NOMO-1 treated with dmso at 0.1 percent for 144 hours (cell line): ENCODE data around the gene DNAAF5.
A peak's percentile ranks its signal among the peaks of the same experiment; 100 is the strongest.
"Not testable (repeated sequence)": the region's sequence is repeated elsewhere in the genome, so short reads cannot be mapped to it uniquely, and the experiment has no call there.

Experiments used
- DNase-seq: peaks from one replicate; lab custom pipeline; 2025; ENCODE audit not compliant: unreplicated experiment; lab: John Stamatoyannopoulos, UW

DNAAF5 gene

GRCh38 chr7:802500-803242 is 76.2 kb downstream of the DNAAF5 start:
- DNase-seq: no peak

- DNase-seq: no peak
Observed at GRCh38 chr7:803243-803635, 76.7 kb downstream of the DNAAF5 start.

- not testable (repeated sequence) for DNase-seq
Observed at GRCh38 chr7:803796-804195, 77.3 kb downstream of the DNAAF5 start.

GRCh38 chr7:805261-805660 is 78.8 kb downstream of the DNAAF5 start:
- DNase-seq: no peak

- DNase-seq: no peak
Observed at GRCh38 chr7:815284-816216, 89.1 kb downstream of the DNAAF5 start.

- DNase-seq: peak; percentile 96
Observed at GRCh38 chr7:816300-816750, 89.8 kb downstream of the DNAAF5 start.

- no peak for DNase-seq
Observed at GRCh38 chr7:816751-817671, 90.5 kb downstream of the DNAAF5 start.

- DNase-seq: no peak
Observed at GRCh38 chr7:818031-818699, 91.7 kb downstream of the DNAAF5 start.

- DNase-seq: no peak
Observed at GRCh38 chr7:820341-820740, 93.8 kb downstream of the DNAAF5 start.

- DNase-seq: no peak
Observed at GRCh38 chr7:821688-822087, 95.2 kb downstream of the DNAAF5 start.

- no peak for DNase-seq
Observed at GRCh38 chr7:822692-823276, 96.3 kb downstream of the DNAAF5 start.

- no peak for DNase-seq
Observed at GRCh38 chr7:823649-824048, 97.2 kb downstream of the DNAAF5 start.

- DNase-seq: no peak
Observed at GRCh38 chr7:824081-824480, 97.6 kb downstream of the DNAAF5 start.

- DNase-seq: no peak
Observed at GRCh38 chr7:824664-825063, 98.2 kb downstream of the DNAAF5 start.

GRCh38 chr7:825386-825785 is 98.9 kb downstream of the DNAAF5 start:
- DNase-seq: no peak

GRCh38 chr7:826230-826917 is 99.9 kb downstream of the DNAAF5 start:
- no peak for DNase-seq

- DNase-seq: no peak
Observed at GRCh38 chr7:828793-829561, 102.5 kb downstream of the DNAAF5 start.

GRCh38 chr7:830069-830468 is 103.6 kb downstream of the DNAAF5 start:
- no peak for DNase-seq
